ENCODE measurements around the gene MITF.

DNA sequence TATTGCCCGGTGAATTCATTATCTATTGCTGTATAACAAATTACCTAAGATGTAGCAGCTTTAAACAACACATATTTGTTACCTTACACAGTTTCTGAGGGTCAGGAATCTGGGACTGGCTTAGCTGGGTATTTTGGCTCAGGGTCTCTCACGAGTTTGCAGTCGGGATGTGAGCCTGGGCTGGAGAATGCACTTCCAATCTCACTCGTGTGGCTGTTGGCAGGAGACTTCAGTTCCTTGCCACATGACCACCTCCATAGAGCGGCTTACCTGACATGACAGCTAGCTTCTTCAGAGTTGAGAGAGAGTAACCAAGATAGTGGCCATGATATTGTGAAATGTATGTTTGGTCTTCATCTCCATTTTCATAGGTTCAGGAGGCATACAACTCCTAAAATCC lies 18.4 kb upstream of the MITF start:
- TF ChIP-seq CTCF (IDR thresholded peaks at IDR 0.05) (no peak), EZH2 (IDR thresholded peaks at IDR 0.05; ENCODE audit: borderline replicate concordance, insufficient read depth, low read depth, low read length, poor library complexity, severe bottlenecking) (no peak)
